Activated CD8-positive, alpha-beta memory T cell treated with anti-CD3 and anti-CD28 coated beads, Interleukin-2, amount 50 U/mL, for 24 hours (primary cell): ENCODE data around the gene CAGE1.
"Not testable (repeated sequence)": the region's sequence is repeated elsewhere in the genome, so short reads cannot be mapped to it uniquely, and the experiment has no call there.

ENCODE experiments used
- DNase-seq: peaks from one replicate; pipeline ENCODE4 v3.0.0-alpha.2; 2020; ENCODE audit errors: extremely low read depth

Gene CAGE1

DNA sequence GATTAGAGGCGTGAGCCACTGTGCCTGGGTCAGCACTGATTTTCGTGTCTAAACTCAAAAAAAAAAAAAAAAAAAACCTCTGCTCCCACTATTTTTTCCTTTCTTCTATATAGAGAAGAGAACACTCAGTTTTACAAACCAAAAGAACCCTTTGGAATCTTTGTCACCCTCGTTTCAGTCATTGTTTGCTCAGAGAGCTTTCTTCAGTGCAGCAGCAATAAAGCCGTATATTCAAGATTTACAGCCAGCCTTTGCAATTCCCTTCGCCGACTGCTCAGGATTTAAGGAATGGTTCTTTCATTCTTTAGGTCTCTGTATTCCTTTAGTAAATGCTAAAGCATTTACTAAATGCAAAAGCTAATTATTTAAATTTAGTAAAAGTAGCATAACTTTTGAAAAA lies 20.2 kb upstream of the CAGE1 start:
- DNase-seq = no peak

- no peak for DNase-seq
These were observed 17.2 kb upstream of the CAGE1 start for GRCh38 chr6:7406743-7407142.

GRCh38 chr6:7404546-7404945 lies 15.0 kb upstream of the CAGE1 start:
- DNase-seq = no peak

DNA sequence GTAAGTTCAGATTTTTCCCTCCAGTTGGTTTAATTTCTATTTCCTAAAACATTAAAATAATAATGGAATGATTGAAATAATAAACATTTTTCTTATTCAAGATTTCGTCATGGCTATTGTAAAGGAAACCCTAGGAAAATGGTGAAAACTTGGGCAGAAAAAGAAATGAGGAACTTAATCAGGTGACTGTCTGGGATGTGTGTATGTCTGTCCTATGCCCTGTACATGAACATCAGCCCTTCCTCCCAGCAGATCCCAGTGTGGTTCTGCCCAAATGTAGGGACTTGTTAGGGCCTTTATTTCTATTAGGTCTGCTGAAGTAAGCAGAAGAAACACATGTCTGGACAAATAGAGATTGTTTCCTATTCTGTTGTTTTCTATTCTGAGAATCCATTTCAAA lies 13.2 kb upstream of the CAGE1 start:
- DNase-seq = no peak

DNA sequence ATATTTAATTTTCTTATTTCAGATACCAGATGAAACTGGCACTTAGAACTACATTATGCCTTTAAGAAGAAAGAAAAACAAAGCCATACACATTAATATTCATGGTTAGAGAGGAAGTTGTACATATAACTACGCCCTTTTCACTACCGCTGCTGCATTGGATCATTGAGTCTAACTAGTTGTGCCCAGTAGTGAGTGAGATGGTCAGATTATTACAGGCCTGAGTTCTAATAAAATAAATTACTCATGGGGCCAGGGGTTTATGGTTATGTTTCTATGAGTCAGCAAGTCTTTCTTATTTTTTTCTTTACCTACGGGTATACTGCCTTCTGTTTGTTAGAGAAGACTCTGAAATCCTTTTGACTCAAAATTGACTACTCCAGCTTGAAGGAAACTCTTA lies 11.5 kb upstream of the CAGE1 start:
- no peak for DNase-seq

DNA sequence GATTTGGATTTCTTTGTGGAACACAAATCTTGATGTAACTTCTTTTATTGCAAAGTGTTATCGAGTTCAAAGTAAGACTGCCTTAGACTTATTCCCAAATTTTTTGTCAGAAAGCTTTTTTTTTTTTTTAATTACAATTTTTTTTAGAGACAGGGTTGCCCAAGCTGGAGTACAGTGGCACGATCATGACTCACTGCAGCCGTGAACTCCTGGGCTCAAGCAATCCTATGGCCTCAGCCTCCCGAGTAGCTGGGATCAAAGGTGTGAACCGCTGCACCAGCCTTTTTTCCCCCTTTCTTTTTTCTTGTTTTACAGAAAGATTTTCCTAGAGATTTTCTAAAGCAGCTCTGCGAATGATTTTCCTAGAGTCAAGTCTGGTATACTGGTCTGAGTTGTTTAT lies 2.9 kb upstream of the CAGE1 start:
- DNase-seq = no peak

GRCh38 chr6:7391151-7391550 lies 1.6 kb upstream of the CAGE1 start:
- DNase-seq = no peak

GRCh38 chr6:7390226-7390878 lies 810 bp upstream of the CAGE1 start:
- no peak for DNase-seq

DNA sequence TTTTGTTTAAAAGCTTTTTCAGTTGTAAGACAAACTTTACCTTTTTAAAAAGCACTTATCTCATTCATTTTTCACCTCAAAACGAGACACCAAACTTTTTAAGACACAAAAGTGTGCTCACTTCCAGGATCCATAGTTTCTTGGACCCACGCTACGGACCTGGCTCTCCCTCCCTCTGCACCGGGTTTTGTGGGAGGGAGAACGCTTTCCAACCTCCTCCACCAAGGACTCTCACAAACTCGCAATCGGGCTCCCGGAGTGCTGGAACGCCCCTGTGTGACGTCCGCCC lies 436 bp downstream of the CAGE1 start:
- DNase-seq = no peak

GRCh38 chr6:7381092-7381491 lies 8.4 kb downstream of the CAGE1 start:
- DNase-seq = no peak

- DNase-seq = no peak
These were observed 10.8 kb downstream of the CAGE1 start for GRCh38 chr6:7378740-7379139.

DNA sequence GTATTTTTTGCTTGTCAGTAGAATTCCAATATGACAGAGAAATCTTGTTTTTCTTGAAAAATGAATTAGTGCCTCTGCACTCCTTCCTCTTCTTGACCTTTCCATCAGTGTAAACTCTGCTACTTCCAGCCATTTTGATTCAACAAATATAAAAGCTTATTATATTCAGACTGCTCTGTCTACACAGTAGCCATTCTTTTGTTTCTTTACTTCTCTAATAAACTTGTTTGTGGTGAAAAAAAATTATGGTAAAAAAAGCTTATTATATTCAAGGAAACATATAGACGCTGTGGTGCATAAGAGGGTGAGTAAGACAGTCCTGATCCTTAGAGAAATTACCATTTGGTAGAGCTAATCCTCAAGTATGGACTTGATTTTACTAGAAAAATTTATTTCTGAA lies 11.6 kb downstream of the CAGE1 start:
- no peak for DNase-seq

DNA sequence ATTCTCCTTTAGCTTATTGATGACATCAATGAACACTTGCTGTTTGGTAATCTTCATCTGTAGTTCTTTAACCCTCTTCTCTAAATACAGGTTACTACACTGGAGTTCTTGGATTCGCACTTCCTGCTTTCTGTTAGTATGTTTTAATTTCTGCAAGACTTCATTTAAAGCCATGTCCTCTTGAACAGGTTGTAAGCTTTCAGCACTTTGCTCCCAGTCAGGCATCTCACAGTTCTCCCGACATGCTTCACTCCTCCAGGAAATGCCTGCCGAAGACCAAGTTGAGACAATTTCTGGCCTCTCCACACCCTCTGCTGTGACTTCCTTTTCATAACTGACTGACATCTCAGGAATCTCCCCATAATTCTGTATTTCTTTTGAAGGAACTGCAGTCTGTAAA lies 15.8 kb downstream of the CAGE1 start:
- DNase-seq = no peak

DNA sequence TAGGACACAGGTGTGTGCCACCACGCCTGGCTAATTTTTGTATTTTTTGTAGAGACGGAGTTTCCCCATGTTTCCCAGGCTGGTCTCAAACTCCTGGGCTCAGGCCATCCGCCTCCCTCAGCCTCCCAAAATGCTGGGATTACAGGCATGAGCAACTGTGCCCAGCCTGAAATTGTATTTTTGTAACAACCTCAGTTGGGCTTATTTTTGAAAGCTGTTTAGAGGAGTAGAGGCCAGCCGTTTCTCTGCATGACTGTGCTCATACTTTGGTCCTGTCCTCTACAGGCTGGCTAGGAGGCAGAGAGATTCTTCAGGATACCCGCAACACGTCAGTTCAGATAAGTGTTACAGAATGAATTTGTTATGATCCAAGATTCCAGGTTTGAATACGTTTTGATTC lies 22.1 kb downstream of the CAGE1 start:
- DNase-seq = no peak

DNA sequence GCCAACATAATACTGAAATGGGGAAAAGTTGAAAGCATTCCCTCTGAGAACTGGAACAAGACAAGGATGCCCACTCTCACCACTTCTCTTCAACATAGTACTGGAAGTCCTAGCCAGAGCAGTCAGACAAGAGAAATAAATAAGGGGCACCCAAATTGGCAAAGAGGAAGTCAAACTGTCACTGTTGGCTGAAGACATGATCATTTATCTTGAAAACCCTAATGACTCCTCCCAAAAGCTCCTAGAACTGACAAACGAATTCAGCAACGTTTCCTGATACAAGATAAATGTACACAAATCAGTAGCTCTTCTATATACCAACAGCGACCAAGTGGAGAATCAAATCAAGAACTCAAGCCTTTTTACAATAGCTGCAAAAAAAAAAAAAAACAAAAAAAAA lies 37.6 kb downstream of the CAGE1 start:
- not testable (repeated sequence) for DNase-seq

GRCh38 chr6:7350591-7350990 lies 39.0 kb downstream of the CAGE1 start:
- not testable (repeated sequence) for DNase-seq

- DNase-seq = not testable (repeated sequence)
These were observed 42.0 kb downstream of the CAGE1 start for GRCh38 chr6:7347551-7347997.

DNA sequence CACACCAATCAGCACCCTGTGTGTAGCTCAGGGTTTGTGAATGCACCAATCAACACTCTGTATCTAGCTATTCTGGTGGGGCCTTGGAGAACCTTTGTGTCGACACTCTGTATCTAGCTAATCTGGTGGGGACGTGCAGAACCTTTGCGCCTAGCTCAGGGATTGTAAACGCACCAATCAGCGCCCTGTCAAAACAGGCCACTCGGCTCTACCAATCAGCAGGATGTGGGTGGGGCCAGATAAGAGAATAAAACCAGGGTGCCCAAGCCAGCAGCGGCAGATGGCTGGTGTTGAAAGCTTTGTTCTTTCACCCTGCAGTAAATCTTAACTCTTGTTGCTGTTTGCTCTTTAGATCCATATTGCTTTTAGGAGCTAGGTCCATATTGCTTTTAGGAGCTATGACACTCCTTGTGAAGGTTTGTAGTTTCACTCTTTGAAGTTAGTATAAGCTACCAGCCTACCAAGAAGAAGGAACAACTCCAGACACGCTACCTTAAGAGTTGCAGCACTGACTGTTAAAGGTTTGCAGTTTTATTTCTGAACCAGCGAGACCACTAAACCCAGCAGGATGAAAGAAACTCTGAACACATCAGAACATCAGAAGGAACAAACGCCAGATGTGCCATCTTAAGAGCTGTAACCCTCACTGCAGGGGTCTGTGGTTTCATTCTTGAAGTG lies 44.6 kb downstream of the CAGE1 start:
- DNase-seq = not testable (repeated sequence)

DNA sequence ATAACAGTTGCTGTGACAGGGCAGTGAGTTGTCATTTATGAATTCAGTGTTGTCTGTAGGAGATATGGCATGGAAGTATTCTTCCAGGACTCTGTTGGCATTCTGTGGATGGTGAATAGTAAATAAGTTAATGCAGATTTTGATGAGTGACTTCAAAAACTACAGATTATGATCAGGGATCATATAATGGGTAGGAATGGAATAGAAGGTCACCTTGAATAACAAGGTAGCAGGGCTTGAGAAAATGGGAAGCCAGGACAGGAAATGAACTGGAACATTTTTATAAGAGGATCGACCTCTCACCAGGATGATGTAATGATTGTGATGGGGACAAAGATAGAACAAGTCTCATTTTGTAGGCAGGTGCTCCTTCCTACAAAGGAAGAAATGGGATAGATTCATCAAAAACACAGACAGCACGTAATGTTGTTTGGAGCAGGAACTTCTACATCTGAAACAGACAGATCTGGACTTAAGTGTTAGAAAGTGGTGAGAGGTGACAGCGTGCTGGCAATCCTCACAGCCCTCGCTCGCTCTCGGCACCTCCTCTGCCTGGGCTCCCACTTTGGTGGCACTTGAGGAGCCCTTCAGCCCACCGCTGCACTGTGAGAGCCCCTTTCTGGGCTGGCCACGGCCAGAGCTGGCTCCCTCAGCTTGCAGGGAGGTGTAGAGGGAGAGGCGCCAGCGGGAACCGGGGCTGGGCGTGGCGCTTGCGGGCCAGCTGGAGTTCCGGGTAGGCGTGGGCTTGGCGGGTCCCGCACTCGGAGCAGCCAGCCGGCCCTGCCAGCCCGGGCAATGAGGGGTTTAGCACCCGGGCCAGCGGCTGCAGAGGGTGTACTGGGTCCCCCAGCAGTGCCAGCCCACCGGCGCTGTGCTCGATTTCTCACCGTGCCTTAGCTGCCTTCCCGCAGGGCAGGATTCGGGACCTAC lies 45.7 kb downstream of the CAGE1 start:
- DNase-seq = no peak

- no peak for DNase-seq
These were observed 47.4 kb downstream of the CAGE1 start for GRCh38 chr6:7341989-7342742.

- DNase-seq = no peak
These were observed 48.3 kb downstream of the CAGE1 start for GRCh38 chr6:7341271-7341670.
